HG02852 (cell line): ENCODE results near the gene C1QTNF3.
"Not testable (repeated sequence)": the region's sequence is repeated elsewhere in the genome, so short reads cannot be mapped to it uniquely, and the experiment has no call there.

Experiments used
- ATAC-seq: cut with Tn5 transposase; IDR thresholded peaks from one replicate; pipeline ENCODE4 v1.9.1; 2021; ENCODE audit warnings: mild to moderate bottlenecking, moderate library complexity; ENCODE audit not compliant: unreplicated experiment

Gene C1QTNF3, protein sequence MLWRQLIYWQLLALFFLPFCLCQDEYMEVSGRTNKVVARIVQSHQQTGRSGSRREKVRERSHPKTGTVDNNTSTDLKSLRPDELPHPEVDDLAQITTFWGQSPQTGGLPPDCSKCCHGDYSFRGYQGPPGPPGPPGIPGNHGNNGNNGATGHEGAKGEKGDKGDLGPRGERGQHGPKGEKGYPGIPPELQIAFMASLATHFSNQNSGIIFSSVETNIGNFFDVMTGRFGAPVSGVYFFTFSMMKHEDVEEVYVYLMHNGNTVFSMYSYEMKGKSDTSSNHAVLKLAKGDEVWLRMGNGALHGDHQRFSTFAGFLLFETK

GRCh38 chr5:34043099-34043876 lies at the start of gene C1QTNF3:
Gene C1QTNF3 (minus strand): TSS chr5:34043213. CDS start chr5:34043125, 88 bp downstream.
- no peak for ATAC-seq

DNA sequence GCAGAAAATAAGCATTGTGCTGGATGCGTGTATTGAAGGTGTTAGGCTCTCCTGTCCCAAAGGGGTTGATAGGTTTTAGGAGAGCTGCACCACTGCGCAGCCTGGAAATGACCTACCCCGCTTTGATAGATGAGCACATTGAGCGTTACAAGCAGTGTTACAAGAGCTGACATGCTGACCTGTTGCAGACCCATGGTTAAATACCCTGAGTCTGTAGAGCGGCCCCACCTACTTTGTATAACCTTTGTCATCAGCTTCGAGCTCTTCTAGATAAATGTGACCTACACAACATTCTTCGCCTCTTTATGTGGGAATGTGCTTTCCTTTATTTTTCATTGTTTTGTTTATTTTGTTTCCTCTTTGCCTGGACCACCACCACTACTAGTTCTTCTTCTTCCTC lies 48.0 kb upstream of the C1QTNF3 start:
- ATAC-seq: not testable (repeated sequence)

- ATAC-seq: not testable (repeated sequence)
Observed at GRCh38 chr5:34089802-34090201, 46.8 kb upstream of the C1QTNF3 start.

GRCh38 chr5:34087728-34088127 lies 44.7 kb upstream of the C1QTNF3 start:
- ATAC-seq: not testable (repeated sequence)

GRCh38 chr5:34083898-34084297 lies 40.9 kb upstream of the C1QTNF3 start:
- ATAC-seq: not testable (repeated sequence)

DNA sequence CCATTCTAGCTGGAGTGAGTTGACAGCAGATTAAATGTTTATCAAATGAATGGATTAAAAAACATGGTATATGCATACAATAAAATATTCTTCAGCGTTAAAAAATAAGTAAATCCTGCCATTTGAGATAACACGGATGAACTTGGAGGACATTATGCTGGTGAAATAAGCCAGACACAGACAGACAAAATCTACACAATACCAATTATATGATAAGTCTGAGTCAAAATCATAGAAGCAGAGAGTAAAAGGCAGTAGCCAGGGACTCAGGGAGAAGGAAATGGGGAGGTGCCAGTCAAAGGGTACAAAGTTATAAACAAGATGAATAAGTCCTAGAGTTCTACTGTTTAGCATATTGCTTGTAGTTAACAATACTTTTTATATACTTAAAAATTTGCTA lies 36.5 kb upstream of the C1QTNF3 start:
- ATAC-seq: not testable (repeated sequence)

- not testable (repeated sequence) for ATAC-seq
Observed at GRCh38 chr5:34077636-34078035, 34.6 kb upstream of the C1QTNF3 start.

DNA sequence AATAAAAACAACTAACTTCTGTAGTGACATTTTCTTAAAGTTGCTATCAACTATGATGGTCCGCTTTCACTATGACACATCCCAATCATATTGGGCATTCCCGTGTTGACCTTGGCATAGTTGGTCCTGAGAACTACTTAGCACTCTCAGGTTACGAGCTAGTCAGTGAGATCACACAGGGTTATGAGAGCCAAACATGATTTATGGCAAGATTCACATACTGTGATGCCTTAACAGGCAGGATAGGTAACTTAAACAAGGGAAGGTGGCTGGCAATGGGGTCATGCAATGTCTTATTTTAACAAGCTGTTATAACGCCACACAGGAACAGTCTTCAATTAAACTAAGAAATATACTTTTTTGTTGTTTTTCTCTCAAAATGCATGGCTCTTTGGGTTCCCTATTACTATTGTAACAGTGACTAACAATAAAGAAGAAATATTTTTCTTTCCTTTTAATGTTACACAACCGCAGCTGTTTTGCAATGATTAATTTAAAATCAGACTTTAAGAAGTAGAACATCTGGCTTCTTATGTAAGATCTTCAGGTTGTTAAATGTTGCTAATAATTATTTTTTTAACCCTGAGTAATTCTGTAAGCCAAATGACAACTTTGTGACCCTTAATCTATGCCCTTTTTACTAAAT lies 33.8 kb upstream of the C1QTNF3 start:
- not testable (repeated sequence) for ATAC-seq

GRCh38 chr5:34074472-34074871 lies 31.5 kb upstream of the C1QTNF3 start:
- ATAC-seq: not testable (repeated sequence)

- ATAC-seq: not testable (repeated sequence)
Observed at GRCh38 chr5:34074071-34074470, 31.1 kb upstream of the C1QTNF3 start.

DNA sequence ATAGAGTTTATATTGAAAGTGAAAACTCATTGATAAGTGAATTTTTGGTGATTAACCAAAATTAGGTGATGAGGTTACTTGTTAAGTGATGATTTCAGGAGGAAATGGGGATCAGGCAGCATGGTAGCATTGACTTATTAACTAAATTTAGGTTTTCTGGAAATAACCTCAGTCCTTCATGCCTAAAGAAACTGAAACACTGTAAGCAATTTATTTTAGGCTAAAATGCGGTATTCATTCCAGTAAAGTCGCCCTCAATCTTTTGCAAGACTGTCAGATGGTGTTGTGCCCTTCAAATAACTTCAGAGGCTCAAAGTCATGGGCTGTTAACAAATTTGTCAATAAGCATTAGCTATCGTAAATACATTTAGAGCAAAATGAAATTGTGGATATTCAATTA lies 27.6 kb upstream of the C1QTNF3 start:
- ATAC-seq: not testable (repeated sequence)

DNA sequence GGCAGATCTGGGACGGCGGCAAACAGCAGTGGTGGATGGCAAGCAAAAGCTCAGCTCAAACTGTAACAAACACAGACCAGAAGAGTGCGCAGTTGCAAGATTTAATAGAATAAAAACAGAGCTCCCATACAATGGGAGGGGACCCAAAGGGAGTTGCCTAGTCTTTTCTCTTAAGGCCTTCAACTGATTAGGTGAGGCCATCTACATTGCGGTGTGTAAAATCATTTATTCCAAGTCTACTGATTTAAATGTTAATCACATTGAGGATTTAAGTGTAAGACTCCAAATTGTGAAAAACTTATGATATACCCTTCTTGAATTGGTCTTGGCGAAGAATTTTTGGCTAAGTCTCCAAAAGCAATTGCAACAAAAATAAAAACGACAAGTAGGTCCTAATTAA lies 21.6 kb upstream of the C1QTNF3 start:
- ATAC-seq: no peak

DNA sequence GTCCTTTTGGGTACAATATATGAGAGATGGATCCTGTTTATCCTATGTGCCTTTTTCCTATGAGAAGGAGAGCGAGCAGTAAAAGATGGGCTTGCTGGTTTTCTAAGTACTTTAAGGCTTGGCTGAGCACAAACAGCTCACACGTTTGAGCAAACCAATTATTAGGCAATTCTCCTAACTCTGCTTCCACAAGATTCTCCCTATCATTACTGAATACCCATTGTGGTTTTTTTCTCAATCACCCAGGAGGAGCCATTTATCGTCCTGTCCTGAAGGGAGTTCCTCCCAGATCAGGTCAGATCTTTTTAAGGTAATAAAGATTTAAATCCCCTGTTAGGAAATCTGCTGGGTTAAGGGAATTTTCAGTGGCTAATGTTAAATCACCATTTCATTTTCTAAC lies 19.4 kb upstream of the C1QTNF3 start:
- no peak for ATAC-seq

GRCh38 chr5:34061993-34062392 lies 19.0 kb upstream of the C1QTNF3 start:
- no peak for ATAC-seq

- ATAC-seq: no peak
Observed at GRCh38 chr5:34059977-34060376, 17.0 kb upstream of the C1QTNF3 start.

DNA sequence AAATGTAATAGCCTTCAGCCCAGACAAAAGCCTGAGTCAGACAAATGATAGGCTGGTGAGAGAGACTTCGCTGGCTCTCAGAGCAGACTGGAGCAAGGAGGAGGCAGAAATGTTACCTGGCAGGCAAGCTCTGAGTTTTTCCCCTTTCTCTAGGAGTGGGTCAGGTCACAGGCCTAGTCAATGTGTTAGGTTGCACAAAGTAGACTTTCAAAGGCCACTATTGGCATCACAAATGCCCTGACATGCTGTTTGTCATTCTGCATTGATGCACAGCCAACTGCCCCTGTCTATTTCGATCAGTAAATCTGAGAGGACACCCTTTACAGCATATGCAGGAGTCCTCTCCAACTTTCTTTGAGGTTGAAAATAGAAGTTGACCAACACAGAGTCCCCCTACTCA lies 15.5 kb upstream of the C1QTNF3 start:
- ATAC-seq: no peak

- no peak for ATAC-seq
Observed at GRCh38 chr5:34057569-34057968, 14.6 kb upstream of the C1QTNF3 start.

- ATAC-seq: no peak
Observed at GRCh38 chr5:34057118-34057517, 14.1 kb upstream of the C1QTNF3 start.

DNA sequence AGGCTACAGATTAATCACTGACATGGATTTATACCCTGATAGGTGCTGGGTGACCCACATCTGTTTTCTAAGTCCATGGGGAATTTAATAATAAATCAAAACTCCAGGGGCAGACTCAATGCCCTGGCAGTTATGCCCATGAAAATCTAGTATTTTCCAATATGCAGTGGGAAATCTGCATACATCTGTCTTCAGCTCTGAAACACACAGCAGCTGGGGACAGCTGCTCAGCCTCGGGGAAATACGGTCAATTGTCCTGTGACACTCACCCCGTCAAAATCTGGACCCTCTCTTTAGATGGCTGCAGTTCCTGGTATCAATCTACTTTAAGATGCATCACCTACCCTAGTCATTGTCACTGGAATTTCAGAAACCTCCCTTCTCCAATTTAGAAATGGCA lies 12.7 kb upstream of the C1QTNF3 start:
- no peak for ATAC-seq

GRCh38 chr5:34054400-34054729 lies 11.4 kb upstream of the C1QTNF3 start:
- no peak for ATAC-seq

GRCh38 chr5:34053571-34054399 lies 10.8 kb upstream of the C1QTNF3 start:
- no peak for ATAC-seq
